Measurements from ENCODE around the gene MAP1LC3B.

GRCh38 chr16:87423429-87423828 is 31.3 kb downstream of the MAP1LC3B start:
- TF ChIP-seq, protein P1, sequence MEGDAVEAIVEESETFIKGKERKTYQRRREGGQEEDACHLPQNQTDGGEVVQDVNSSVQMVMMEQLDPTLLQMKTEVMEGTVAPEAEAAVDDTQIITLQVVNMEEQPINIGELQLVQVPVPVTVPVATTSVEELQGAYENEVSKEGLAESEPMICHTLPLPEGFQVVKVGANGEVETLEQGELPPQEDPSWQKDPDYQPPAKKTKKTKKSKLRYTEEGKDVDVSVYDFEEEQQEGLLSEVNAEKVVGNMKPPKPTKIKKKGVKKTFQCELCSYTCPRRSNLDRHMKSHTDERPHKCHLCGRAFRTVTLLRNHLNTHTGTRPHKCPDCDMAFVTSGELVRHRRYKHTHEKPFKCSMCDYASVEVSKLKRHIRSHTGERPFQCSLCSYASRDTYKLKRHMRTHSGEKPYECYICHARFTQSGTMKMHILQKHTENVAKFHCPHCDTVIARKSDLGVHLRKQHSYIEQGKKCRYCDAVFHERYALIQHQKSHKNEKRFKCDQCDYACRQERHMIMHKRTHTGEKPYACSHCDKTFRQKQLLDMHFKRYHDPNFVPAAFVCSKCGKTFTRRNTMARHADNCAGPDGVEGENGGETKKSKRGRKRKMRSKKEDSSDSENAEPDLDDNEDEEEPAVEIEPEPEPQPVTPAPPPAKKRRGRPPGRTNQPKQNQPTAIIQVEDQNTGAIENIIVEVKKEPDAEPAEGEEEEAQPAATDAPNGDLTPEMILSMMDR (conservative IDR thresholded peaks at IDR 0.05 in 1 of 2, IDR thresholded peaks at IDR 0.05 in 1 of 2; ENCODE audit: extremely low read depth in 1 of 2, insufficient read depth in 1 of 2, low read depth in 1 of 2, low read length in 2 of 2), result no peak
- no peak for TF ChIP-seq EZH2 (IDR thresholded peaks at IDR 0.05; ENCODE audit: borderline replicate concordance, low read length)
